Right forelimb (tissue), 1 donor: ENCODE measurements around the gene WNT3.

Source experiments
- DNase-seq: peaks from one replicate; pipeline ENCODE4 v3.0.0-alpha.2; 2018

WNT3 gene

DNA sequence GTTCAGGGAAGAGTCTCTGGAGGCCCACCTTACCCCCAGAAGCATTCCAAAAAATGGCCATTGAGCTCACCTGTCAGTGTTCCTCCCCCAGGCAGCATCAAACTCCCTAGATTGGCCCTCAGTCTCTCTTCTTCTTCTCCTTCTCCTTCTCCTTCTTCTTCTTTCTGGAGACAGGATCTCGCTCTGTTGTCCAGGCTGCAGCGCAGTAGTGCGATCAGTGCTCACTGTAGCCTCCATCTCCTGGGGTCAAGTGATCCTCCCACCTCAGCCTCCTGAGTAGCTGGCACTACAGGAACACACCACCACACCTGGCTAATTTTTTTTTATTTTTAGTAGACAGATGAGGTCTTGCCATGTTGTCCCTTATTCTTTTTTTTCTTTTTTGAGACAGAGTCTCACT, 16.4 kb upstream of the WNT3 start:
- no peak for DNase-seq

- no peak for DNase-seq
These were observed 15.3 kb upstream of the WNT3 start for GRCh38 chr17:46833840-46834208.

DNA sequence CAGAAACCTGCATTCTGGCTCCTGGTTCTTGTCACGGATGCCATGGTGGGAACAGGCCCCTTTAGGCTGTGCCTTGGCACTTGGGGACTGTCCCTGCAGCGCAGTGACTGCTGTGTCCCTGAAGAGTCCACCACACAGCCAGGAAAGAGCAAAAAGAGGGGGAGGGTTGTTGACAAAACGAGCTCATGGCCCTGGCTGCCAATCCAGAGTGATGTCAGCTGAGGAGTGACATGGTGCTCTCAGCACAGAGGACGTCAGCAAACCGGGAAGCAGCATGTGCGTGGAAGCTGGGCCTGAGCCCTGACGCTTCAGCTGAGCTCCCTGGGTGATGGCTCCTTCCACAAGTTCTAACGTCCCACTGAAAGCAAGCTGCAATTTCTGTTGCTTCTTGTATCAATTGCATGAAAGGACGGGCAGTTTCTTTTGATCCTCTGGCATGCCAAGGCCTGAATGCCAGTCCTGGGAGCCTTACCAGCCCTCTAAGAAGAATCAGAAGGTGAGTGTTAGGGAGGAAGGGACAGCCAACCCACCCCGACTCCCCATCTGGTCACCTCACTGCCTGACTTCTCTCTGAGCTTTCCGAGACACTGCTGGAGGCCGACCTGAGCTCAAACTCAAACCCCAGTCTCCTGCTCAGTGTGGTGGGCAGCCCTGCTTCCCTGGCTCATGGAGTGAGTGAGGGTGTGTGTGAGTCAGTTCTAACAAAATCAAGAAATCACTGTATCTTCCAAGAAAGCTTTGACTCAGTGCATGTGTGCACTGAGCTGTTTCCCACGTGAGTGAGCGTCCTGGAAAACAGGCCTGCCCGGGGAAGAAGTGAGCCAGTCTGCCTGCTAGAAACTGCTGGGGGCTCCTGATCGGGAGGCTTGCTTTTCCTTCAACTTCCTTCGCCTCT, 14.7 kb upstream of the WNT3 start:
- no peak for DNase-seq

DNA sequence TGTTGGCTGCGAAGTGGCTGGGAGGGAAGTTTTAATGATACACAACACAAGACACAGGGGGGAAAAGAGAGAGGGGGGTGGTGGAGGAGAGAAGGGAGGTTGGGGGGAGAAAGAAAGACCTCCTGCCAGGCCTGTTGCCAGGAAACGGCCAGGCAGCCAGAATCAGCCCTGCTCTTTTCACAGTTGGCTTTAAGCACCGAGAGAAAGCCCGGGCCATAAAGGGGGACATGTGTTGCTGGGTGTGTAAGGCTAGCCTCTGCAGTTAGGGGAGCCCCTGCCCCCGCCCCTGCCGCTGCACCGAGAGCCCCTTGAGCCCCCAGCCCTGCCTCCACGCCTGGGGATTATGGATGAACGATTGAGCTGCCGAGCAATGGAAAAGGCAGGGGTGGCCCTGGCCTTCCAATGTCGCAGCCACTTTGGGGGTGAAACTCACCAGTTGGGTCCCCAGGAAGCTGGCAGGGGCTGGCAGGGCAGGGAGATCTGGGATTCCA, 13.9 kb upstream of the WNT3 start:
- DNase-seq = no peak

- DNase-seq = no peak
These were observed 13.3 kb upstream of the WNT3 start for GRCh38 chr17:46831573-46832330.

DNA sequence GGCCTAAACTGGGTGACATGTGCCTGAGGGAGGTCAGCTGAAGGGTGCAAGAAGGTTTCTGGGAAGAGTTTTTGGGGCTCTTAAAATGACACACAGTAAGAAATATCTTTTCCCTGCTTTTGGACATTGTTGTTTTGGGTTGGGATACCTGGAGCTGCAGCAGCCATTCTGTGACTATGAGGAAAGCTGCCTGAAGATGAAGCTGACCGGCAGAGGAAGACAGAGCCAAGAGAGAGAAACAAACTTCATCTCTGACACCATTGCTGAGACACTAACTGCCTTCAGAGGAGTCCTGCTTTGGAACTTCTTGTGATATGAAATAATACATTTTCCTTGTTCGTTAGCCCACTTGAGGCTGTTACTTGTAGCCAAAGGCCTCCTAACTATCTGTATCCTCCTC, 8.8 kb upstream of the WNT3 start:
- DNase-seq = no peak

- DNase-seq = no peak
These were observed 7.6 kb upstream of the WNT3 start for GRCh38 chr17:46826116-46826515.

- DNase-seq = no peak
These were observed 5.2 kb upstream of the WNT3 start for GRCh38 chr17:46823657-46824056.

DNA sequence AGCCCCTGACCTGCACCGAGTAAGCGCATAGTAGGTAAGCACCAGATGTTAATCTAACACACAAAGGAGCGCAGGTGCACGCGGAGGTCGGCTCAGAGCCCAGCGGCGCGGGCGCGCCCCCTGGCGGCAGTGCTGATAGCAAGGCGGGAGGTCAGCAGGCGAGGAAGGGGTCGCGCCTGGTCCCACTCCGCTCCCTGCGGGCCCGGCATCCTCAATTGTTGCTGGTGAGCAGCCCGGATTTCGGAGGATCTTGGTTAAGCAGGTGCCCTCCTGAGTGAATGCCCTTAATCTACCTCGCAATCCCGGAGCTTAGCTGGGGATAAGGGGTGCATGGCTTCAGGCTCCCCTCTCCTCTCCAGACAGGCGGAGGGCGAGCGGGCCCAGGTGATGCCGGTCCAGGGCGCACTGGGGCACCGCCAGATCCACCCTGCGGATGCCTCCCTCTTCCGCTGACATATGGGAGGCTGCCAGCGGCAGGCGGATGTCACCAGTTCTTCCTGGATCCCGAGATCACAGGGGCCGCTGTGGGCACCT, 4.0 kb upstream of the WNT3 start:
- DNase-seq = no peak

DNA sequence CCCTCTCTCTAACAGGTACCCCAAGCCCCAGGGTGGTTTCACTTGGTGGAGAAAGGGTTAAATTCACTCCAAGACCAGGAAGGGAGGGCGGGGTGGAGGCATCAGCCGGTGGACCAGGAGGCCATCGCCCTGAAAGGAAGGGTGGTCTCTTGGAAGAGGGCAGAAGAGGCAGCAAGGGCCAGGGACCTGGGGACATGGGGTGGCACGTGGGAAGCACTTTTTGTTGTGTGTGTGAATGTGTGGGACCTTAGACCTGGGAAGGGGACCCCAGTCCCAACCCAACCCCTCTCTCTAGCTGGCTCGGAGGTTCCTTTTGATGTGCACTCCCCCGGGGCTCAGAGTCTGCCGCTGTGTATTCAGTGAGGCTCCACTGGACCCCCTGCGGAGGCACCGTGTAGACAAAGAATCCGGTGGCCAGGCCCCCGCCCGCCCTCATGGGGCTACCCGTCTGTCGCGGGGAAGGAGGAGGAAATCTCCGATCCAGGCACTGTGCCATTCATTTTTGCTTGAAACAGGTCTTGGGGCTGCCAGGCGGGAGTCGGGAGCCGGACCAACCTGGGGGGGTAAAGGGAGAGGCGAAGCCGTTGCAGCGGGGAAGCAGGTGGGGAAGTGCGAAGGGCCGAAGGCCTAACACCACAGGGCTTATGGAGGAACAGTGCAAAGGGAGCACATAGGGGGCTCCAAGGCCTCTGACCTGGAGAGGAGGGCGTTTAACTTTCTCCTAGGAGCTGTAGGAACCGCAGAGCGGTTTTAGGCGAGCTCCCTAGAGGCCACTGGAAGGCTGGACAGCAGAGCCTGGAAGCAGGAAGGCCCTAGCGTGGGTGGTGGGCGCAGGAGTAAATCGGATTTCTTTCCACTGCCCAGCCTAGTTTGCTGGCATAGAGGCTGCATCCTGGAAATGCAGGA, 3.2 kb upstream of the WNT3 start:
- no peak for DNase-seq

GRCh38 chr17:46820592-46821450, 2.3 kb upstream of the WNT3 start:
- DNase-seq = no peak

DNA sequence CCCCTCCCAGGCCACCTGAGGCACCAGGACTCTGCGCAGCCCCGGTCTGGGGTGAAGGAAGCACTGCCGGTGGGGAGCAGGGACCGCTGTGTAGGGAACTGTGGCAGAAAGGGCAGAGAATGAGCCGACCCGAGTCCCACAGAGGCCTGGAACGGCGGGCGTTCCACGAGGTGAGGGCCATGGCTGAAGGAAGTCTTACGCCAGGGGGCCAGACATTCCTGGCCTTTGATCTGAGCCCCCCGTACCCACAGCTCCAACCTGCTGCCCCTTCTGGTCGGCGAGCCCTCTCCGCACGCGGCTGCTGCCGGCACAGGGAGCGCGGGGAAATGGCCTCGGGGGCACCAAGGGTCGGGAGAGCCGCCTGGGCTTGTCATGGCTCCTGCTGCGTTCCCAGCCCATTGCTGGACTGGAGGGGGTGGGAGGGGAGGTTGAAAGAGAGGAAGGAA, 1.4 kb upstream of the WNT3 start:
- DNase-seq = no peak

- DNase-seq = no peak
These were observed 702 bp upstream of the WNT3 start for GRCh38 chr17:46818929-46819859.

- no peak for DNase-seq
These were observed 637 bp downstream of the WNT3 start for GRCh38 chr17:46817901-46818209.

DNA sequence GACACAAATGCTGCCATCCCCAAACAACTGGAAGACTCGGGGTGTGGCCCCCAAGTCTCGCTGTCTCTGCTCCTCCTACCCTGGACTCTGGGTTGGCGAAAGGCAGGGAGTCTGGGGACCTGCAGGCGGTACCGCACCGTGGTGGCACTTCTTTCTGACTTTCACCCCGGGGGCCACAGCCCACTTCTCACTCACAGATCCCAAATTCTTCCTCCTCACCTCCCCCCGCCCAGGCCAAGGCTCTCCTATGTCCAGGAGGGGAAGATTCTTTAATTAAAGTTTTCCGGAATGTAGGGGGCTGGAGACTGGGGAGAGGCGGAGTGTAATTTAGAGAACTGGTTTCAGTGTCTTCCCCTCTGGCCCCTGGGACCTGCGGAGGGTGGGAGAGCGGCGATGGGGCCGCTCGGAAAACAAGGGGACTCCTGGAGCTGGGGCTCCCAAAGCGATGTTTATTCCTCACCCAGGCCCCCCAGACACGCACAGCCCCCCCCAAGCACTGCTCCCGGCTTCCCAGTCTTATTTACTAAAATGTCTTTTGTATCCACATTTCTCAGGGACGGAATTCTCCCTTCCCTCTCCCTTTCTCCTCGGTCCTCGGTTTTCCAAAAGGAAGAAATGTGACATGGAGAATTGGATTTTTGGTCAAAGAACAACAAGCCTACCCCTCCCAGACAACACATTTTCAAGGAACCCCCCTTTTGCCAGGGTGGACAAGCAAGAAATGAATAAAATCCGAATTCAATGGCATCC, 1.2 kb downstream of the WNT3 start:
- DNase-seq = no peak

- DNase-seq = no peak
These were observed 2.8 kb downstream of the WNT3 start for GRCh38 chr17:46815474-46816353.

GRCh38 chr17:46814446-46814845, 4.0 kb downstream of the WNT3 start:
- DNase-seq = no peak

DNA sequence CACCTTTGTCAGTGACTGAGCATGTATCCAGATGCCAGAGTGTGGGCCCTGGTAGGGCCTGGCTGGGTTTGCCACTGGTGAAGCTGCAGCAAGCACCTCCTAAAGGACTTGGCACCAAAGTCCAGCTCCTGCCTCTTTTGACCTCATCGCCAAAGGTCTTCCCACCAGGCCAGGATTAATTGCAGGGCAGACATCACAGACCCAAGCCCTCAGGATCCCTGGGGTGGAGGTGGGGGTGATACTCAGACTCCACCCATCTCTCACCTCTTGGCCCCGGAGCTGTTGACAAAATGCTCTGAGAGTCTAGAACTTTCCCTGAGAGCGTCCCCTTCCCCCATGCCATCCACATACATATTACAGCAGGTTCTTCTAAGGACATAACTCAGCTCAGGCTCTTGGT, 4.6 kb downstream of the WNT3 start:
- no peak for DNase-seq
